ENCODE measurements around the gene NAALADL2.

The NAALADL2 gene

DNA sequence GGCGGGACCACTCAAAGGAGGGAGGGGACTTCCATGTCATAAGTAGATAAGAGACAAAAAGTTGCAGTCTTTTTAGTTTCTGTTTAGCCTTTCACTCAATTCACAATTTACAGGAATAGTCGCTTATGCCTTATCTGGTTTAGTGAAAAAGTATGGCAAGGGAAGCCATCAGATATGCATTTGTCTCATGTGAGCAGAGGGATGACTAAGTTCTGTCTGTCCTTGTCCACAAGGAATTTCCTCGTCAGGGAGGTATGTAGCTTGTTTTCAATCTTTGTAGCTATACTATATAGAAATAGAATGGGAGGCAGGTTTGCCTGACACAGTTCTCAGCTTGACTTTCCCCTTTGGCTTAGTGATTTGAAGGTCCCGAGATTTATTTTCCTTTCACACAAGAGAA lies 882.8 kb downstream of the NAALADL2 start:
- no peak overlapping the region for H3K4me3 ChIP-seq (ENCODE audit: low read depth, low read length)
- no peak for DNase-seq (ENCODE audit: low read depth)
- in situ Hi-C loops (cut with HindIII; ENCODE audit: low sequenced_read_pairs), result no loop called here
- TF ChIP-seq, protein P1, sequence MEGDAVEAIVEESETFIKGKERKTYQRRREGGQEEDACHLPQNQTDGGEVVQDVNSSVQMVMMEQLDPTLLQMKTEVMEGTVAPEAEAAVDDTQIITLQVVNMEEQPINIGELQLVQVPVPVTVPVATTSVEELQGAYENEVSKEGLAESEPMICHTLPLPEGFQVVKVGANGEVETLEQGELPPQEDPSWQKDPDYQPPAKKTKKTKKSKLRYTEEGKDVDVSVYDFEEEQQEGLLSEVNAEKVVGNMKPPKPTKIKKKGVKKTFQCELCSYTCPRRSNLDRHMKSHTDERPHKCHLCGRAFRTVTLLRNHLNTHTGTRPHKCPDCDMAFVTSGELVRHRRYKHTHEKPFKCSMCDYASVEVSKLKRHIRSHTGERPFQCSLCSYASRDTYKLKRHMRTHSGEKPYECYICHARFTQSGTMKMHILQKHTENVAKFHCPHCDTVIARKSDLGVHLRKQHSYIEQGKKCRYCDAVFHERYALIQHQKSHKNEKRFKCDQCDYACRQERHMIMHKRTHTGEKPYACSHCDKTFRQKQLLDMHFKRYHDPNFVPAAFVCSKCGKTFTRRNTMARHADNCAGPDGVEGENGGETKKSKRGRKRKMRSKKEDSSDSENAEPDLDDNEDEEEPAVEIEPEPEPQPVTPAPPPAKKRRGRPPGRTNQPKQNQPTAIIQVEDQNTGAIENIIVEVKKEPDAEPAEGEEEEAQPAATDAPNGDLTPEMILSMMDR (IDR thresholded peaks at IDR 0.05; ENCODE audit: low read depth, low read length, missing control alignments), result no peak

DNA sequence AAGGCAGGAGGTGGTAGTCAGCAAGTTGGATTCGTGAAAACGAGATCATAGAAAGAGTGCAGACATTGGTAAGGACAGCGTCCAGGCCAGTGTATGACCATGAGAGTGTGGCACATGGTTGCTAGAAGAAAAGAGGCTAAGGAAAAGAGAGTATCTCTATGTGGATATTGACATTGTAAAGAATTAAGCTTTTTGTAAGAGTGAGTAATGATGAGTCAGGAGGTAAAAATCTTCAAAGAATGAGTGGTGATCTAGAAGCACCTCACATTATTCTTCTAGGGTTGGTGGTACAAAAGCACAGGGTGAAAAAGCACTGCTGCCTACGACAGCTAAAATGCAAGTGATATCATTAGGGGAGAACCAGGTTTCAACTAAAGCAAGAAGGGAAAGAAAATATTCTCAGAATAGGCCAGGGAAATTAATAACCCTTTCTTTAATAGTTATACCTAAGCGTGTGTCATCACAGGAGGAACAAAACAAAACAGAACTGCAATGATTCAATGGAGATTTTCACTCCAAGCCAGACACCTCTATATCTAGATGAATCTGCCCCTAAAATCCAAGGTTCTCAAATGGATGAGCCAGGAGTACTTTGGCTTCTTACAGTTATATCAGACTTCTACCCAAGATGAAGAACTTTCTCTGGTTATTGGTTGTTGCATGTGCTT lies 884.7 kb downstream of the NAALADL2 start:
- TF ChIP-seq, protein P1 (IDR thresholded peaks at IDR 0.05; ENCODE audit: low read depth, low read length, missing control alignments), result no peak
- no peak overlapping the region for H3K4me3 ChIP-seq (ENCODE audit: low read depth, low read length)
- peak; percentile 13 for DNase-seq (ENCODE audit: low read depth)
- in situ Hi-C loops (cut with HindIII; ENCODE audit: low sequenced_read_pairs), result no loop called here

DNA sequence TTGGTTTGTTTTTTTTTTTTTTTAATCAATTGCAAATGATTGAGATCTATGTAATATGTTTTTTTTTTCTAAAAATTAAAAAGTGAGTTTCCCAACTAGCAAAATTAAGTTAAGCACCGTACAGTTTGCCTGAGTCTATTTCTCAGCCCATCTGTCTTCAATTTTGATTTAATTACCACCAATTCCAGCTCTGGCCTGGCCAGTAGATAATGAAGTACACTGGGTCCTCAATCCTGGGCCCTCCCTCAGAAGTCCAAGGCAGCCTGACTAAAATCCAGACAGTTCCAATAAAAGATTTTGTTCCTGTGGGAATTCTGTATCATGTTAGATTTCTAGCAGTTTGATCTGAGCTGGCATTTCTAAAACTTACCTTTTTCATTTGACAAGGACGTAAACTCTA lies 887.2 kb downstream of the NAALADL2 start:
- no peak for DNase-seq (ENCODE audit: low read depth)
- TF ChIP-seq, protein P1 (IDR thresholded peaks at IDR 0.05; ENCODE audit: low read depth, low read length, missing control alignments), result no peak
- H3K4me3 ChIP-seq (ENCODE audit: low read depth, low read length), result no peak overlapping the region
- in situ Hi-C loops (cut with HindIII; ENCODE audit: low sequenced_read_pairs), result no loop called here

DNA sequence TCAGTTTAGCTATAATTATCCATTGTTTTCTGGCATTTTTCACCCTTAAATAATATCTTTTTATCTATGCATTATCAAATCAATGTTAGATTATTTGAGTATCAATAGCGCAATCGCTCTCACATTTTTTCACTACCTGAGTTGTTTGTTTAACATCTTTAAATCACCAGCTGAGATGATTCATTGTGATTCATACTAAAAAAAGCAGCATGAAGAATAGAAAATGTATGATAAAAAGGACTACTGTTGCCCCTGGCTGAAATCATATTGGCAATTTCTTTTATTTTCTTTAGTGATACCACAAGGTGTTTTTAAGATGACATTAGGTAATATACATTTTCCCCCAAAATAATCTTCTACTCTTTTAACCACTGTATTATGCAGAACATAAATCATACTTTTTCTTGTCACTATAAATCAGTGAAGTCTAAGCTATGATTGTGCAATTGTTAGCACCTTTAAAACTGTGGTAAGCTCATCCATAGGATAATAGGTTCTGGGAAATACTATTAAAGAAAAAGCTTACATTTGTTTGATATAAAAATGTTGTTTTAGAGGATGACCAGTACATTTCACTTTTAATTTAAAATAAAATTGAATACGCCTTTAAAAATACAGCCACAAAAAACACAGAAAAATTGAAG lies 889.1 kb downstream of the NAALADL2 start:
- in situ Hi-C loops (cut with HindIII; ENCODE audit: low sequenced_read_pairs), result no loop called here
- no peak overlapping the region for H3K4me3 ChIP-seq (ENCODE audit: low read depth, low read length)
- DNase-seq (ENCODE audit: low read depth), result no peak
- TF ChIP-seq, protein P1 (IDR thresholded peaks at IDR 0.05; ENCODE audit: low read depth, low read length, missing control alignments), result no peak

DNA sequence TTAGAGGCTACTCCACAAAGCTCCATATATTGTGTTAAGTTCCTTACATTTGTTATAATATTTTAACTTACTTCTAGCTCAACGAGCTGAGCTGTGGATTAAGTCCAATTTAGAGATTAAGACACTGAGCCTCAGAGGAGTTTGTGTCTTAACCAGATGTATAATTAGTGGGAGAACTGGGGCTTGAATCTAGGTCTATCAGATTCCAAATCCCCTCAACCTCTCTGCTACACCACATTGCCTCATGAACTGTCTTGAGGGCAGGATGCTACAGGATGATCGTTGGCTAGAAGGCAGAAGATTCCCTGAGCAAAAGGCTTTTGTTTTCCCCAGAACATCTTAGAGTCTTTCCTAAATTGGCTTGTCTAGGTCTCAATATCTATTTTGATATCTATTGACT lies 890.8 kb downstream of the NAALADL2 start:
- TF ChIP-seq, protein P1 (IDR thresholded peaks at IDR 0.05; ENCODE audit: low read depth, low read length, missing control alignments), result no peak
- in situ Hi-C loops (cut with HindIII; ENCODE audit: low sequenced_read_pairs), result no loop called here

DNA sequence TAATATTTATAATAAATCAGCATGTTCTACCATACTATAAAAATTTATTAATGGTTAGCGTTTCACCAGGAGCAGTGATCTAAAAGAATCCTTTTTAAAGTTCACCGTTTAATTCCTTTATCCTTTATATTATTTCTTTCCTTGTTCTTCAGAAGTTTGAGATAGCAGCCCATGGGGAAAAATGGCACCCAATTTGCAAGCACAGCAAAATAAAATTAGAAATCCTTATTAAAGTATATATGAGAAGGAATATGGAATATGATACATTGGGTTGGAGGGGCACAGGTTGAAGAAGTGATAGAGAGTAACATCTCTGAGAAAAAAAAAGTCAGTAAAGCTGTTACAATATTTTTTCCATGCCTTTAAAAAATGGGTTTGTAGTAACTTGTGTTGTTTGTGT lies 892.0 kb downstream of the NAALADL2 start:
- TF ChIP-seq, protein P1 (IDR thresholded peaks at IDR 0.05; ENCODE audit: low read depth, low read length, missing control alignments), result no peak
- no peak overlapping the region for H3K4me3 ChIP-seq (ENCODE audit: low read depth, low read length)
- no peak for DNase-seq (ENCODE audit: low read depth)
- in situ Hi-C loops (cut with HindIII; ENCODE audit: low sequenced_read_pairs), result no loop called here

More for the DNA sequence above, 890.8 kb downstream of the NAALADL2 start:
- H3K4me3 ChIP-seq (ENCODE audit: low read depth, low read length), result no peak overlapping the region
- no peak for DNase-seq (ENCODE audit: low read depth)

All from astrocyte of the cerebellum (primary cell).